ENCODE results near the gene CSRP3. TPM values are rescaled to one million over a fixed set of nuclear protein-coding genes. Genes with fewer than 3 reads are reported as not detected.

Gene CSRP3
- total and polyA plus RNA-seq, 9 of the 15 experiments (the other 6 are each of a cell fraction or from before 2014, with no cell fraction given) = 0.14 TPM; not detected in 8

- WGBS (ENCODE audit: insufficient coverage, low coverage, missing lambda C conversion rate) = 46% methylated on average over 6 of the region's 6 CpGs
- Histone ChIP-seq H3K79me2 (ENCODE audit: control insufficient read depth, insufficient read depth, low read length) (peaks cover 4% of the 10 kb centered on the region; the same call in 1 of the 3 replicates), H3K27ac (ENCODE audit: extremely low read depth, low read depth, low read length) (no peak overlapping the region; the same call in 2 of the 3 replicates), H3K9me1 (ENCODE audit: control insufficient read depth, insufficient read depth, low read length) (no peaks in the 10 kb centered on the region), H3K27me3 (ENCODE audit: control insufficient read depth in 2 of 2, insufficient read depth in 2 of 2, low read length in 2 of 2) (no peaks in the 10 kb centered on the region), H3K4me1 (replicated peaks in 1 of 2; ENCODE audit: control insufficient read depth in 2 of 2, insufficient read depth in 2 of 2, low read length in 2 of 2) (no peaks in the 10 kb centered on the region), H3K9me3 (replicated peaks; ENCODE audit: control insufficient read depth, insufficient read depth, low read depth, low read length) (no peaks in the 10 kb centered on the region), H4K20me1 (replicated peaks; ENCODE audit: control insufficient read depth, insufficient read depth, low read length) (no peaks in the 10 kb centered on the region), H2AFZ (ENCODE audit: low read depth, low read length) (no peak overlapping the region), H3K36me3 (ENCODE audit: control insufficient read depth, insufficient read depth, low read length) (peaks cover 95% of the 10 kb centered on the region), H3K4me2 (ENCODE audit: insufficient read depth, low read length) (no peak overlapping the region), H3K9ac (ENCODE audit: insufficient read depth in 1 of 2, low read depth in 2 of 2, low read length in 2 of 2) (no peak overlapping the region), H3K4me3 (no peak overlapping the region)
- DNase-seq (ENCODE audit: extremely low read depth in 1 of 4, low spot score in 3 of 4) = no peak
- TF ChIP-seq, protein P1, sequence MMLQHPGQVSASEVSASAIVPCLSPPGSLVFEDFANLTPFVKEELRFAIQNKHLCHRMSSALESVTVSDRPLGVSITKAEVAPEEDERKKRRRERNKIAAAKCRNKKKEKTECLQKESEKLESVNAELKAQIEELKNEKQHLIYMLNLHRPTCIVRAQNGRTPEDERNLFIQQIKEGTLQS (IDR thresholded peaks at IDR 0.05) = 0 out of 2 replicates have a peak, but pooled peaks have one; percentile 25
- TF ChIP-seq, protein P1 (CRISPR knock-in tag; conservative IDR thresholded peaks at IDR 0.05) = no peak
- TF ChIP-seq MEIS2 (IDR thresholded peaks at IDR 0.05; ENCODE audit: partially characterized antibody) (no peak), ZNF24 (IDR thresholded peaks at IDR 0.05) (no peak), EP300 (IDR thresholded peaks at IDR 0.05; ENCODE audit: low read length) (no peak), MED1 (CRISPR knock-in tag; IDR thresholded peaks at IDR 0.05; ENCODE audit: borderline replicate concordance) (no peak), BRF1 (IDR thresholded peaks at IDR 0.05; ENCODE audit: borderline replicate concordance, extremely low read depth, insufficient read length) (no peak), SNIP1 (IDR thresholded peaks at IDR 0.05; ENCODE audit: low read depth) (no peak), PYGO2 (tag; IDR thresholded peaks at IDR 0.05) (no peak), RBFOX2 (IDR thresholded peaks at IDR 0.05; ENCODE audit: low read depth, low read length) (no peak), ZNF280B (CRISPR knock-in tag; IDR thresholded peaks at IDR 0.05) (no peak), PURB (CRISPR knock-in tag; IDR thresholded peaks at IDR 0.05; ENCODE audit: low read depth) (no peak), SIX5 (IDR thresholded peaks at IDR 0.05; ENCODE audit: borderline replicate concordance in 1 of 2, insufficient read depth in 1 of 2, low read depth in 1 of 2, low read length in 2 of 2) (no peak), ARNT (IDR thresholded peaks at IDR 0.05) (no peak), NCOA2 (IDR thresholded peaks at IDR 0.05; ENCODE audit: partially characterized antibody in 2 of 2) (no peak), CBX5 (IDR thresholded peaks at IDR 0.05; ENCODE audit: borderline replicate concordance, low read depth) (no peak), NR4A1 (CRISPR knock-in tag; IDR thresholded peaks at IDR 0.05) (no peak), NR4A1 (tag; IDR thresholded peaks at IDR 0.05) (no peak), FOSL1 (tag; conservative IDR thresholded peaks at IDR 0.05) (peak; percentile 85), ZNF766 (CRISPR knock-in tag; conservative IDR thresholded peaks at IDR 0.05) (no peak), POLR2A (conservative IDR thresholded peaks at IDR 0.05) (peak; percentile 53; the same call in 1 of the 2 replicates)
- TF ChIP-seq, protein P2, sequence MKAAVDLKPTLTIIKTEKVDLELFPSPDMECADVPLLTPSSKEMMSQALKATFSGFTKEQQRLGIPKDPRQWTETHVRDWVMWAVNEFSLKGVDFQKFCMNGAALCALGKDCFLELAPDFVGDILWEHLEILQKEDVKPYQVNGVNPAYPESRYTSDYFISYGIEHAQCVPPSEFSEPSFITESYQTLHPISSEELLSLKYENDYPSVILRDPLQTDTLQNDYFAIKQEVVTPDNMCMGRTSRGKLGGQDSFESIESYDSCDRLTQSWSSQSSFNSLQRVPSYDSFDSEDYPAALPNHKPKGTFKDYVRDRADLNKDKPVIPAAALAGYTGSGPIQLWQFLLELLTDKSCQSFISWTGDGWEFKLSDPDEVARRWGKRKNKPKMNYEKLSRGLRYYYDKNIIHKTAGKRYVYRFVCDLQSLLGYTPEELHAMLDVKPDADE (conservative IDR thresholded peaks at IDR 0.05; ENCODE audit: control insufficient read depth, low read depth, low read length) = no peak
- ChIA-PET CTCF (ENCODE audit: low intra/inter-chr PET ratio) (no interaction called here), POLR2A (interaction anchor here (1.1 kb wide), 1 partner anchor 35 kb away, joined by 3 read pairs; no protein-coding TSS in a partner anchor)
- no TSS peak for BruUV-seq (replicated peaks)
- in situ Hi-C loops (cut with MboI) (no loop called here), intact Hi-C loops (cut with micrococcal nuclease) (no loop called here)
- no peak for FAIRE-seq
- ATAC-seq = peak; percentile 21
These were observed 31.2 kb upstream of the CSRP3 start for GRCh38 chr11:19232910-19233503.
